Measurements from ENCODE around the gene BLOC1S4. TPM values are rescaled to one million over a fixed set of nuclear protein-coding genes. Genes with fewer than 3 reads are reported as not detected.

Gene BLOC1S4, protein sequence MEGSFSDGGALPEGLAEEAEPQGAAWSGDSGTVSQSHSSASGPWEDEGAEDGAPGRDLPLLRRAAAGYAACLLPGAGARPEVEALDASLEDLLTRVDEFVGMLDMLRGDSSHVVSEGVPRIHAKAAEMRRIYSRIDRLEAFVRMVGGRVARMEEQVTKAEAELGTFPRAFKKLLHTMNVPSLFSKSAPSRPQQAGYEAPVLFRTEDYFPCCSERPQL
- total RNA-seq = 10 to 100 TPM; 18.8 to 26.5 TPM
- polyA plus RNA-seq (2013, experiment 1 of 2) = 21.0 TPM
- 18.1 TPM for polyA plus RNA-seq (2013, experiment 2 of 2)
- long read RNA-seq, experiment 1, transcript BLOC1S4-201 (1 exons, 1,617 nt) = major isoform, 21 of 21 reads
- long read RNA-seq, experiment 1, partial matches to known transcripts = 0 of 21 reads
- long read RNA-seq, experiment 1, other reads (novel, unspliced or antisense) = 0 of 21 reads
- long read RNA-seq, experiment 2, transcript BLOC1S4-201 (1 exons, 1,617 nt) = major isoform, 85 of 85 reads
- long read RNA-seq, experiment 2, partial matches to known transcripts = 0 of 85 reads
- long read RNA-seq, experiment 2, other reads (novel, unspliced or antisense) = 0 of 85 reads
- long read RNA-seq, experiment 3, partial matches to known transcripts = 0 of 3 reads
- long read RNA-seq, experiment 3, other reads (novel, unspliced or antisense) = 0 of 3 reads
- long read RNA-seq, experiment 4, partial matches to known transcripts = 0 of 2 reads
- long read RNA-seq, experiment 4, other reads (novel, unspliced or antisense) = 0 of 2 reads

GRCh38 chr4:6716018-6716911 is at the start of gene BLOC1S4:
BLOC1S4 (plus strand) TSS chr4:6716174; CDS start chr4:6716210, 36 bp downstream.
- peak within 1 kb of the TSS; percentile 78 for H3K9ac ChIP-seq (ENCODE audit: extremely low read depth, low read length, poor library complexity, severe bottlenecking)
- Mint-ChIP-seq H3K27me3 (ENCODE audit: insufficient read depth) (peaks cover 40% of the 10 kb centered on the region), H3K4me1 (peaks cover 6% of the 10 kb centered on the region), H3K4me3 (peak within 1 kb of the TSS; percentile 82), H3K27ac (peak within 1 kb of the TSS; percentile 87), H3K36me3 (ENCODE audit: low read depth) (no peaks in the 10 kb centered on the region), H3K9me3 (peaks cover 3% of the 10 kb centered on the region)
- peaks cover 28% of the 10 kb centered on the region for H3K27me3 ChIP-seq (ENCODE audit: control insufficient read depth, insufficient read depth, low read length, poor library complexity, severe bottlenecking)
- no peaks in the 10 kb centered on the region for H3K36me3 ChIP-seq (ENCODE audit: control insufficient read depth, insufficient read depth, low read length)
- peak; percentile 31 for TF ChIP-seq CTCF (conservative IDR thresholded peaks at IDR 0.05)
- peak; percentile 93 for DNase-seq
- WGBS, 2 experiments (ENCODE audit: insufficient coverage in 1 of 2, insufficient read length in 1 of 2) = 1 to 2% methylated on average over 20 to 109 of the region's 109 CpGs
- H3K4me1 ChIP-seq (ENCODE audit: control insufficient read depth, insufficient read depth, low read length) = no peaks in the 10 kb centered on the region
- H3K9me3 ChIP-seq (ENCODE audit: control insufficient read depth, low read length) = no peaks in the 10 kb centered on the region
- peak within 1 kb of the TSS; percentile 92 for H3K4me3 ChIP-seq (ENCODE audit: low read length)
- peak within 1 kb of the TSS; percentile 39 for H3K27ac ChIP-seq (ENCODE audit: low read depth, low read length)

DNA sequence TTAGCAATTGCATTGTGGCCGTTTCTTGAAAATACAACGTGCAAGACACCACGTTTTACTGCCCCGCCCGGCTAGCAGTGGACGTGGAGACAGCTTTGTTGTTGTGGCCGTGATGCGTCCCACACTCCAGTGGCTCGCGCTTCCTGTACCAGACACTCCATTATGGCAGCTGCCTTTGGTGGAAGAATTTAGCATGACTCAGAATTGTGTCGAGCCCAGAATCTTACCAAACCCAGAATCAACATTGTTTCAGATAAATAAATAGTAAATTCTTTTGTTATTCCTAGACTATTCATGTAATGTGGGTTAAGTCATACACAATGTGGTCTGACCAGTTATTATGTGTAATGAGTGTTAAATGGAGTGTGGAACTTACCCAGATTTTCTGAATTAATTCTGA is 47.6 kb upstream of the BLOC1S4 start:
- H3K27ac ChIP-seq (ENCODE audit: low read depth, low read length) = no peak overlapping the region
- H3K36me3 Mint-ChIP-seq (ENCODE audit: low read depth) = no peaks in the 10 kb centered on the region
- H3K27me3 Mint-ChIP-seq (ENCODE audit: insufficient read depth) = peaks cover 3% of the 10 kb centered on the region
- H3K4me3 Mint-ChIP-seq = no peak overlapping the region
- H3K27ac Mint-ChIP-seq = no peak overlapping the region
- no peak overlapping the region for H3K9ac ChIP-seq (ENCODE audit: extremely low read depth, low read length, poor library complexity, severe bottlenecking)
- peaks cover 3% of the 10 kb centered on the region for H3K27me3 ChIP-seq (ENCODE audit: control insufficient read depth, insufficient read depth, low read length, poor library complexity, severe bottlenecking)
- H3K9me3 Mint-ChIP-seq = peaks cover 4% of the 10 kb centered on the region
- no peak overlapping the region for H3K4me3 ChIP-seq (ENCODE audit: low read length)
- H3K9me3 ChIP-seq (ENCODE audit: control insufficient read depth, low read length) = no peaks in the 10 kb centered on the region
- DNase-seq = no peak
- H3K36me3 ChIP-seq (ENCODE audit: control insufficient read depth, insufficient read depth, low read length) = no peaks in the 10 kb centered on the region
- 87 to 89% methylated on average over 6 to 10 of the region's 11 CpGs for WGBS, 2 experiments (ENCODE audit: insufficient coverage in 1 of 2, insufficient read length in 1 of 2)
- H3K4me1 ChIP-seq (ENCODE audit: control insufficient read depth, insufficient read depth, low read length) = no peaks in the 10 kb centered on the region
- H3K4me1 Mint-ChIP-seq = no peaks in the 10 kb centered on the region
- no peak for TF ChIP-seq CTCF (conservative IDR thresholded peaks at IDR 0.05)

DNA sequence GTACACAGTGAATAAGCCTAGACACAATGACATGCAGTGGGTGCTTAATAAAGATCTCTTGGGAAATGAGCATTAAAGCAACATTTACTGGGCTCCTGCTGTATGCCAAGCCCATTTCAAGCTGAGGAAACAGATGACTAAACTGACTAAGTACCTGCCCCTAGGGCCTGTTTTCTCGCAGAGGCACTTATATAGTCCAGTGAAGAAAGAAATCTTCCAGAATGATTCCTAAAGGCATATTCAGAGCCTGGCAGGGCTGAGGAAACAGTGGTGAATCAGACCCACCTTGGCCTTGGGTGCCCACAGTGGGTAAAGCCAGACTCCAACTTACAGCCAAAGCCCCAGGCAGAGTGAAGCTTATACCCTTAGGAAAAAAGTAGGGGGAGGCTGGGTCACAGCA is 44.3 kb upstream of the BLOC1S4 start:
- no peak for TF ChIP-seq CTCF (conservative IDR thresholded peaks at IDR 0.05)
- H3K4me1 ChIP-seq (ENCODE audit: control insufficient read depth, insufficient read depth, low read length) = no peaks in the 10 kb centered on the region
- no peak overlapping the region for H3K9ac ChIP-seq (ENCODE audit: extremely low read depth, low read length, poor library complexity, severe bottlenecking)
- no peaks in the 10 kb centered on the region for H3K27me3 ChIP-seq (ENCODE audit: control insufficient read depth, insufficient read depth, low read length, poor library complexity, severe bottlenecking)
- Mint-ChIP-seq H3K9me3 (peaks cover 5% of the 10 kb centered on the region), H3K4me1 (peaks cover 18% of the 10 kb centered on the region), H3K4me3 (no peak overlapping the region), H3K36me3 (ENCODE audit: low read depth) (peaks cover 16% of the 10 kb centered on the region), H3K27ac (no peak overlapping the region), H3K27me3 (ENCODE audit: insufficient read depth) (peaks cover 6% of the 10 kb centered on the region)
- H3K27ac ChIP-seq (ENCODE audit: low read depth, low read length) = no peak overlapping the region
- WGBS, 2 experiments (ENCODE audit: insufficient coverage in 1 of 2, insufficient read length in 1 of 2) = 87 to 100% methylated on average over 1 of the region's 1 CpG
- no peak overlapping the region for H3K4me3 ChIP-seq (ENCODE audit: low read length)
- no peak for DNase-seq
- no peaks in the 10 kb centered on the region for H3K9me3 ChIP-seq (ENCODE audit: control insufficient read depth, low read length)
- peaks cover 14% of the 10 kb centered on the region for H3K36me3 ChIP-seq (ENCODE audit: control insufficient read depth, insufficient read depth, low read length)

Measured in endodermal cell (in vitro differentiated cells).